Endothelial cell of umbilical vein (primary cell): ENCODE results near the gene TMPRSS15.

Experiments used
- EZH2 ChIP-seq: IDR thresholded peaks from 2 replicates; pipeline ENCODE4 v1.6.1; 2012; ENCODE audit warnings: borderline replicate concordance, low read depth, mild to moderate bottlenecking, moderate library complexity, low read length, inconsistent platforms; ENCODE audit not compliant: severe bottlenecking
- FOS ChIP-seq: IDR thresholded peaks from 2 replicates; pipeline ENCODE4 v1.6.1; 2011; ENCODE audit warnings: mild to moderate bottlenecking, low read length, moderate library complexity, borderline replicate concordance; ENCODE audit not compliant: insufficient read depth
- GATA2 ChIP-seq: IDR thresholded peaks from 2 replicates; pipeline ENCODE4 v1.7.0; 2011; ENCODE audit warnings: low read depth, mild to moderate bottlenecking, moderate library complexity, mixed read lengths, low read length; ENCODE audit not compliant: insufficient read length, insufficient read depth
- JUN ChIP-seq: IDR thresholded peaks from 2 replicates; pipeline ENCODE4 v1.6.1; 2011; ENCODE audit warnings: borderline replicate concordance, low read depth; ENCODE audit not compliant: insufficient read length, insufficient read depth
- MYC ChIP-seq: IDR thresholded peaks from one replicate; pipeline ENCODE4 v1.6.1; 2011; ENCODE audit warnings: mild to moderate bottlenecking, low read depth, low read length
- POLR2A ChIP-seq: IDR thresholded peaks from 2 replicates; pipeline ENCODE4 v1.6.1; 2012; ENCODE audit warnings: low read depth, mild to moderate bottlenecking, control low read depth, low read length
- POLR2AphosphoS5 ChIP-seq: IDR thresholded peaks from 2 replicates; pipeline ENCODE4 v1.6.1; 2012; ENCODE audit warnings: low read depth, mild to moderate bottlenecking, control low read depth, low read length, moderate library complexity; ENCODE audit not compliant: insufficient read depth
- TF ChIP-seq, protein P1 (sequence below), 2 donors: IDR thresholded peaks; 1 replicate in 1 of 2; 2 replicates in 1 of 2; pipeline ENCODE4 v1.5.1; 2011; ENCODE audit warnings: low read length in 2 of 2, mild to moderate bottlenecking in 2 of 2, moderate library complexity in 2 of 2, control low read depth in 1 of 2, inconsistent platforms in 1 of 2, low read depth in 1 of 2; ENCODE audit not compliant: insufficient read depth in 1 of 2; ENCODE audit errors: extremely low read depth in 1 of 2
- TF ChIP-seq, protein P2 (sequence below): IDR thresholded peaks from 2 replicates; pipeline ENCODE4 v1.6.1; 2011; ENCODE audit not compliant: insufficient read depth, insufficient read length

DNA sequence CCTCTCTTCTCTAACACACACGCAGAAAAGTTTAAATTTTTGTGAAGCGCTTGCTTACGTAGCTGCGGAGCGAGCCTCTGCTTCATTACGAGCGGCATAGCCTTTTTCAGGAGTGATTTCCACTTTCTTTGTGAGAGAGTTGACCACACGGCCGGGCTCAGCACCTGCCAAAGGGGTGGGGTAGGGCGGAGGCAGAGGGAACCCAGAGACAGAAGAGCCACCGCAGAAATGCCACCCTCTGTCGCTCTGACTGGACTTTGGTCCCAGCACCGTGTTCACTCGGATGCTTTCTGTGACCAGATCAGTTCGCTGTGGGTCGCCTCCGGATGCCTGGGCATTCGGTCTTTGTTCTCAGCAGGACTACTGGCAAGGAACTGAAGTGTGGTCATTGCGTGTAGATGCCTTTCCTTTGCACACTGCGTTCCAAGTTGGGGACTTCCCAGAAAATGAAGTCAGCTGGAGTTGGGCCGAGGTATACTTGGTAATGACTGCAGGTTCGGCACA is 158.1 kb downstream of the TMPRSS15 start:
- TF ChIP-seq EZH2 (no peak), POLR2AphosphoS5 (no peak), POLR2A (no peak), FOS (no peak), MYC (no peak), JUN (no peak), GATA2 (no peak)
- TF ChIP-seq, protein P1, sequence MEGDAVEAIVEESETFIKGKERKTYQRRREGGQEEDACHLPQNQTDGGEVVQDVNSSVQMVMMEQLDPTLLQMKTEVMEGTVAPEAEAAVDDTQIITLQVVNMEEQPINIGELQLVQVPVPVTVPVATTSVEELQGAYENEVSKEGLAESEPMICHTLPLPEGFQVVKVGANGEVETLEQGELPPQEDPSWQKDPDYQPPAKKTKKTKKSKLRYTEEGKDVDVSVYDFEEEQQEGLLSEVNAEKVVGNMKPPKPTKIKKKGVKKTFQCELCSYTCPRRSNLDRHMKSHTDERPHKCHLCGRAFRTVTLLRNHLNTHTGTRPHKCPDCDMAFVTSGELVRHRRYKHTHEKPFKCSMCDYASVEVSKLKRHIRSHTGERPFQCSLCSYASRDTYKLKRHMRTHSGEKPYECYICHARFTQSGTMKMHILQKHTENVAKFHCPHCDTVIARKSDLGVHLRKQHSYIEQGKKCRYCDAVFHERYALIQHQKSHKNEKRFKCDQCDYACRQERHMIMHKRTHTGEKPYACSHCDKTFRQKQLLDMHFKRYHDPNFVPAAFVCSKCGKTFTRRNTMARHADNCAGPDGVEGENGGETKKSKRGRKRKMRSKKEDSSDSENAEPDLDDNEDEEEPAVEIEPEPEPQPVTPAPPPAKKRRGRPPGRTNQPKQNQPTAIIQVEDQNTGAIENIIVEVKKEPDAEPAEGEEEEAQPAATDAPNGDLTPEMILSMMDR (IDR thresholded peaks at IDR 0.05; ENCODE audit: extremely low read depth in 1 of 2, insufficient read depth in 1 of 2, low read depth in 1 of 2, low read length in 2 of 2), result no peak
- TF ChIP-seq, protein P2, sequence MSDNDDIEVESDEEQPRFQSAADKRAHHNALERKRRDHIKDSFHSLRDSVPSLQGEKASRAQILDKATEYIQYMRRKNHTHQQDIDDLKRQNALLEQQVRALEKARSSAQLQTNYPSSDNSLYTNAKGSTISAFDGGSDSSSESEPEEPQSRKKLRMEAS, result no peak
